ENCODE results near the gene TSPAN4.

DNA sequence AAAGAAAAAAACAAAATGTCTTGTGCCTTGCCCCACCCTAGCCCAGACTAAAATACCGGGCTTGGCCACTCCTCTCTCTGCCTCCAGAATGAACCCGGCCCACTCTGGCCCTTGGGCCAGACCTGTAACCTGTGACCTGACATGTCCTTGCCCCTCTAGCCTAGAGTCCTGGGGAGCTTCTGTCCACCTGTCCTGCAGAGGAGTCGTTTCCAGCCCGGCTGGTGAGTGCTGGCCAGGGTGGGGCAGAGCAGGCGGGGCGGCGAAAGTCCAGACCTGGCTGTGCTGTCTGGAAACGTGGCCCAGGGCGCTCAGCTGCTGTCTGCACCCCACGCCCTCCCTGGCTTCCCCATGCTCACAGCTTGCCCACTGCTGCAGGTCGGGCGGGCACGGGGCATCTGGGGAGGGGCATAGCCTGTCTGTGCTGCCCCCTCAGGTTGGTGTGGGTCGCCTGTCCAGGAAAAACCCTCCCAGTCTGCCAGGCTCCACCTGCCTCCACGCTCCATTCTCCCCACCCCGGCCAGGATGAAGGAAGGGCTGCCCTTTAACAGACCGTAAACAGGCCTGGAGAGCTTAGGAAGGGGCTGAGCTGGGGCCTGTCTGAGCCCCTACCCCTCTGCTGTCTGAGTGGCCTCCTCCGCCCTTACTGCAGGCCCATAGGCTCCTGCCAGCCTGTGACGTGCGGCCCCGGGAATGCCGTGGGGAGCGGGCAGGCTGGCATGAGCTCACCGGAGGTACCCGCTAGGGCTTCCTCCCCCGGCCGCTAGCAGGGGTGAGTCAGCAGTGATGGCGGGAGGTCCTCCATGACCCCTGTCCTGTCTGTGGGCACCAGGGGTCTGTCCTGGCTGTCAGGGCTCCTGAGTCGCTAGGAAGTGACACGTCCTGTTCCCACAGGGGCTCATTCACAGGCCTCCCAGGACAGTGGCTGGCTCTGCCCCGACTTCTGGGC lies 8.0 kb upstream of the TSPAN4 start:
- TF ChIP-seq POLR2A (IDR thresholded peaks at IDR 0.05; ENCODE audit: low read length) (no peak), GATA1 (IDR thresholded peaks at IDR 0.05; ENCODE audit: low read depth, low read length) (no peak)
